IMR-90 (cell line): ENCODE measurements around the gene GDF15.

Experiments
- CEBPB ChIP-seq: IDR thresholded peaks from 2 replicates; pipeline ENCODE4 v1.6.1; 2012; ENCODE audit warnings: low read depth, low read length, improper control_type of control experiment
- CHD1 ChIP-seq: IDR thresholded peaks from 2 replicates; pipeline ENCODE4 v1.6.1; 2012; ENCODE audit warnings: low read depth, low read length, improper control_type of control experiment
- MAZ ChIP-seq: IDR thresholded peaks from 2 replicates; pipeline ENCODE4 v1.6.1; 2012; ENCODE audit warnings: low read depth, mild to moderate bottlenecking, low read length, improper control_type of control experiment, moderate library complexity, borderline replicate concordance
- MXI1 ChIP-seq: IDR thresholded peaks from 2 replicates; pipeline ENCODE4 v1.6.1; 2012; ENCODE audit warnings: low read depth, mild to moderate bottlenecking, low read length, moderate library complexity, borderline replicate concordance
- POLR2A ChIP-seq: IDR thresholded peaks from 2 replicates; pipeline ENCODE4 v1.6.1; 2012; ENCODE audit warnings: mild to moderate bottlenecking, low read depth, low read length
- RAD21 ChIP-seq: IDR thresholded peaks from 2 replicates; pipeline ENCODE4 v1.6.1; 2012; ENCODE audit warnings: low read length, improper control_type of control experiment
- RCOR1 ChIP-seq: IDR thresholded peaks from 2 replicates; pipeline ENCODE4 v1.6.1; 2012; ENCODE audit warnings: mild to moderate bottlenecking, low read length, improper control_type of control experiment; ENCODE audit not compliant: insufficient replicate concordance
- RFX5 ChIP-seq: IDR thresholded peaks from 2 replicates; pipeline ENCODE4 v1.8.0; 2012; ENCODE audit warnings: low read depth, mild to moderate bottlenecking, low read length, moderate library complexity
- TF ChIP-seq, protein P1 (sequence below): conservative IDR thresholded peaks from 2 replicates; pipeline ENCODE4 v1.5.1; 2012; ENCODE audit warnings: mild to moderate bottlenecking, low read depth, low read length, improper control_type of control experiment

DNA sequence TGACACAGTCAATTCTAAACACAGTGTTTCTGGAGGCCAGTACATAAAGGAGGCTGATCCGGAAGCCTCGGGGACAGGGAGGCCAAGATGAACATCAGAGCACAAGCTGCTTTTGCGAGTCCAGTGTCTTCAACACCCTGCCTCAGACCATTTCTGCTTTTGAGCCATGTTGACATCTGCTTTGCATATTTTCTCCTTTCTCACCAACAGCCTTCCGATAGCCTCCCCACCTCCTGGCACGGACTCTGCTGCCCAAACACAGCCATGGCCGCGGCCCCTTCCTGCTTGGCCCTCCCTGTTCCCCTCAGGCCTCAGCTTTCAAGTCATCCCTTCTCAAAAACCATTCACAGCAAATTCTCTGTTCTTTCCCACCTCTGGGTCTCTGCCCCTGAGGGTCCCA lies 7.9 kb downstream of the GDF15 start:
- TF ChIP-seq, protein P1, sequence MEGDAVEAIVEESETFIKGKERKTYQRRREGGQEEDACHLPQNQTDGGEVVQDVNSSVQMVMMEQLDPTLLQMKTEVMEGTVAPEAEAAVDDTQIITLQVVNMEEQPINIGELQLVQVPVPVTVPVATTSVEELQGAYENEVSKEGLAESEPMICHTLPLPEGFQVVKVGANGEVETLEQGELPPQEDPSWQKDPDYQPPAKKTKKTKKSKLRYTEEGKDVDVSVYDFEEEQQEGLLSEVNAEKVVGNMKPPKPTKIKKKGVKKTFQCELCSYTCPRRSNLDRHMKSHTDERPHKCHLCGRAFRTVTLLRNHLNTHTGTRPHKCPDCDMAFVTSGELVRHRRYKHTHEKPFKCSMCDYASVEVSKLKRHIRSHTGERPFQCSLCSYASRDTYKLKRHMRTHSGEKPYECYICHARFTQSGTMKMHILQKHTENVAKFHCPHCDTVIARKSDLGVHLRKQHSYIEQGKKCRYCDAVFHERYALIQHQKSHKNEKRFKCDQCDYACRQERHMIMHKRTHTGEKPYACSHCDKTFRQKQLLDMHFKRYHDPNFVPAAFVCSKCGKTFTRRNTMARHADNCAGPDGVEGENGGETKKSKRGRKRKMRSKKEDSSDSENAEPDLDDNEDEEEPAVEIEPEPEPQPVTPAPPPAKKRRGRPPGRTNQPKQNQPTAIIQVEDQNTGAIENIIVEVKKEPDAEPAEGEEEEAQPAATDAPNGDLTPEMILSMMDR: no peak
- TF ChIP-seq RFX5 (no peak), RCOR1 (no peak), POLR2A (no peak), MAZ (no peak), CEBPB (no peak), CHD1 (no peak), MXI1 (no peak), RAD21 (no peak)
